AG04449 (cell line): ENCODE data around the gene WFDC6.

ENCODE experiments used
- CTCF ChIA-PET: fragments of 350-600 bp; formaldehyde crosslinking; extraction: SDS; loops from one replicate; lab custom pipeline; 2021; ENCODE audit warnings: antibody characterized with exemption; lab: Yijun Ruan, JAX
- POLR2A ChIA-PET: fragments of 400-600, 350-600 bp; formaldehyde crosslinking; extraction: SDS; loops from one replicate; lab custom pipeline; 2020; ENCODE audit warnings: antibody characterized with exemption, inconsistent platforms; lab: Yijun Ruan, JAX
- DNase-seq: peaks from one replicate; pipeline ENCODE4 v3.0.0-alpha.2; 2010; ENCODE audit warnings: low read depth, low spot score
- H3K4me3 ChIP-seq: 2 replicates; pipeline ENCODE4 v1.5.1; 2011; ENCODE audit warnings: low read depth, mild to moderate bottlenecking, control low read depth, low read length
- TF ChIP-seq, protein P1 (sequence below): IDR thresholded peaks from one replicate; pipeline ENCODE4 v1.5.1; 2011; ENCODE audit warnings: mild to moderate bottlenecking, moderate library complexity, low read length, control low read depth, inconsistent platforms; ENCODE audit not compliant: insufficient read depth; ENCODE audit errors: missing control alignments

The WFDC6 gene

GRCh38 chr20:45527294-45527693 lies 12.0 kb downstream of the WFDC6 start:
- ChIA-PET POLR2A (no interaction called here), CTCF (interaction anchor here (0.6 kb wide), 1 partner anchor 265 kb away, joined by 3 read pairs; the partner anchor contains the start of genes DNTTIP1 and WFDC3)
- no peak for DNase-seq
- H3K4me3 ChIP-seq, result no peak overlapping the region
- TF ChIP-seq, protein P1, sequence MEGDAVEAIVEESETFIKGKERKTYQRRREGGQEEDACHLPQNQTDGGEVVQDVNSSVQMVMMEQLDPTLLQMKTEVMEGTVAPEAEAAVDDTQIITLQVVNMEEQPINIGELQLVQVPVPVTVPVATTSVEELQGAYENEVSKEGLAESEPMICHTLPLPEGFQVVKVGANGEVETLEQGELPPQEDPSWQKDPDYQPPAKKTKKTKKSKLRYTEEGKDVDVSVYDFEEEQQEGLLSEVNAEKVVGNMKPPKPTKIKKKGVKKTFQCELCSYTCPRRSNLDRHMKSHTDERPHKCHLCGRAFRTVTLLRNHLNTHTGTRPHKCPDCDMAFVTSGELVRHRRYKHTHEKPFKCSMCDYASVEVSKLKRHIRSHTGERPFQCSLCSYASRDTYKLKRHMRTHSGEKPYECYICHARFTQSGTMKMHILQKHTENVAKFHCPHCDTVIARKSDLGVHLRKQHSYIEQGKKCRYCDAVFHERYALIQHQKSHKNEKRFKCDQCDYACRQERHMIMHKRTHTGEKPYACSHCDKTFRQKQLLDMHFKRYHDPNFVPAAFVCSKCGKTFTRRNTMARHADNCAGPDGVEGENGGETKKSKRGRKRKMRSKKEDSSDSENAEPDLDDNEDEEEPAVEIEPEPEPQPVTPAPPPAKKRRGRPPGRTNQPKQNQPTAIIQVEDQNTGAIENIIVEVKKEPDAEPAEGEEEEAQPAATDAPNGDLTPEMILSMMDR, result no peak

DNA sequence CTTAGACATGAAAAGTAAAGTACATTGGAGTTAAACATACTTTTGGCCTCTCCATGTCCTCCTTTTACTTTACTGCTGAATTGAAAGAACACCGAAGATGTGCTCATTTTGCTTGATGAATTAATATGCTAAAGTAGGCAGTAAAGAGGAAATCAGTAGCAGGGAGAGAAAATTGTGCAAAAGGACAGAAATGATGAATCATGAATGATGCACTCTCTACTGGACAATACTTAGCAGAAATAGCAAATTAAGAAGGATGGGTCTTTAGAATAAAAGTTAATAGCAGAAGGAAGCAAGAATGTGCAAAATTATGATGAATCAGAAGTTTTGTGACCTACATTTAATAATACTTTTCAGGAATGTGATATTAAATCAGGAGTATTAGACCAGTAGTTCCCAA lies 15.5 kb downstream of the WFDC6 start:
- TF ChIP-seq, protein P1, result no peak
- ChIA-PET POLR2A (no interaction called here), CTCF (interaction anchor here (1.0 to 2.1 kb wide), 2 partner anchors 230 to 247 kb away, joined by 3 to 7 read pairs; no protein-coding TSS in a partner anchor)
- no peak overlapping the region for H3K4me3 ChIP-seq
- no peak for DNase-seq

GRCh38 chr20:45518282-45518681 lies 21.0 kb downstream of the WFDC6 start:
- CTCF ChIA-PET, result no interaction called here
- DNase-seq, result no peak
- TF ChIP-seq, protein P1, result no peak
- POLR2A ChIA-PET, result no interaction called here
- H3K4me3 ChIP-seq, result no peak overlapping the region

DNA sequence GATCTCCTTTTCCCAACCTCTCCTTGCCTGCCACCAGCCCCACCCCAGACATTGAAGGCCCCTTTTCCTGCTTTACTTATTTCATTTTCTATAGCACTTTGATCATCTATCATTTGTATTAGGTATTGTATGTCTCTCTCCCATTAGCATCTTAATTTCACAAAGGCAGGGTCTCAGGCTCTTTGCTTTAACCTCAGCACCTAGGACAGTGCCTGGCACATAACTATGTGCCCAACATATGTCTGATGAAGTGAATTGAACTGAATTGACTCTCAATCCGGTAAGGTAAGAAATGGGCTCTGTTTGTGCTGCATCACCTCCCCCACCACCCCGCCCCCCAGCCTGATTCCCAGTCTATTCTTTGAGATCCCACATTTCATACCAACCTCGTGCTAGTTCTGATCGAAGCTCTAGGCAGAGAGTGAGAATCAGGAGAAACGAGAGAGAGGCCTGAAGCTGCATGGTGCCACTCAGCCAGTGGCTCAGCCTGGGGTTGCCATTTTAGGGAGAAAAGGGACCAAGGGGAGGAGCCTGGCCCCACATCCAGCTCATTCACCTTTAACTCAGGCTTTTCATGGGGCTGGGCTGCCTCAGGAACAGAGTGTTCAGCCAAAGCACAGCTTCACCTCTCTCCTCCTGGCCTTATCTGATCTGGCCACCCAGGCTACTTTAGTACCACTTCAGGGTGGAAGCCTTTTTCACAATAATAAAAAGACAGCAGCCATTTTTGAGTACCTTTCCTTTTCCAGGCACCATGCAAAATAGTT lies 24.0 kb downstream of the WFDC6 start, which contains the start of gene SPINT3:
TSS of gene SPINT3 (minus strand) at position 476 of the 767 bp plus-strand sequence. CDS start at position 462, 14 bp downstream.
- H3K4me3 ChIP-seq, result no peak within 1 kb of the TSS
- POLR2A ChIA-PET, result no interaction called here
- no peak for DNase-seq
- CTCF ChIA-PET, result interaction anchor here (2.3 kb wide), 1 partner anchor 256 kb away, joined by 7 read pairs; no protein-coding TSS in a partner anchor
- TF ChIP-seq, protein P1, result no peak

DNA sequence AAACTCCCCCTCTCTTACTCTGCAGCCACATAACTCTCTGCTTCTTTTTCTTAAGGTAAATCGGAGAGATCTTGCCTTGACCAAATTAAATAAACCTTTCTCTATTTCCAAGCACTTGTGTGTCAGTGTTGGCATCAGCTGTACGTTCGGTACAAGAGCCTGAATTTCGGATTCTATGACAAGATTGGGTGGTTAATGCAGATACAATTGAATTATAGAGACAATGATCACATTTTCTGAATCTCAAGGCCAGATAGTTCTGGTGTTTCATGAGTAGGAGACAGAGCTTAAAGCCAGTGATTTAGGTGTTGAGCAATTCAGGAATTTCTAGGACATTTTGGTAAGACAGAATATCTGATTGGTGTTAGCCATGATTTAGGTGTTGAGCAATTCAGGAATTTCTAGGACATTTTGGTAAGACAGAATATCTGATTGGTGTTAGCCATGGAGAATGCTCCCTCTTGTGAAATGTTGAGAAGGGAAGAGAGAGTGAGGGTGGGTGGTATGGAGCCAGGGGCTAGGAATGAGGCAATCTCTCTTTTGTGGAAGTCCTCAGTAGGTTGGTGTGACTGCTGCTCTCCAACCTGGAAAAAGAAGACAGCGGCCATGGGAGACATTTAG lies 28.9 kb downstream of the WFDC6 start:
- POLR2A ChIA-PET, result no interaction called here
- TF ChIP-seq, protein P1, result no peak
- CTCF ChIA-PET, result no interaction called here
- no peak for DNase-seq
- no peak overlapping the region for H3K4me3 ChIP-seq

DNA sequence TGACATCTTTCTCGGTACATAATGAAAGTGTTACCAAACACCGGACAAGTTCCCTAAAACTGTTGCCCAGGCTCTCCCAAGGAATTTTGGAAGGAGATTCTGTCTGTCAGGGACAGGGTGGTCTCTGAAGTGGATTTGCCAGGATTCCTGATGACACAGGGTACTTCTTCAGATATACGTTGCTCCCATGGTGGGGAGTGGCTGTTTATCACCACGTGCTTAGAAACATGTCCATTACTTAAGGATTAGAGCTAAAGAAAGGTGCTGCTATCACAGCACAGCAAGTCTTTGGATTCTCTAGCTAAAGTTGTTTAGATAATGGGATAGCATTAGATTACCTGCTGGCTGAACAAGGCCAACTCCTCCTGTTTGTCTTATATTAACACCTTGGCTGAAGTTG lies 30.2 kb downstream of the WFDC6 start:
- DNase-seq, result no peak
- ChIA-PET POLR2A (no interaction called here), CTCF (no interaction called here)
- TF ChIP-seq, protein P1, result no peak
- H3K4me3 ChIP-seq, result no peak overlapping the region
